Right renal cortex interstitium (tissue), 3 donors: ENCODE measurements around the gene ABCE1. TPM values are rescaled to one million over a fixed set of nuclear protein-coding genes. Genes with fewer than 3 reads are reported as not detected.

Source experiments
- DNase-seq, 3 donors: peaks; one replicate each; pipeline ENCODE4 v3.0.0-alpha.2; 2013; ENCODE audit warnings: low read depth in 3 of 3, low spot score in 2 of 3
- polyA plus RNA-seq, 3 donors: library from polyadenylated mRNA; unstranded; fragments of 120-200 nt; gene quantifications; one replicate each; pipeline ENCODE4 v1.2.1, GENCODE V29; 2013; ENCODE audit not compliant: insufficient read length in 3 of 3

ABCE1 gene
- polyA plus RNA-seq, 3 donors = 78.5 to 86.0 (median 82.5) TPM

- no peak for DNase-seq
Observed at GRCh38 chr4:145171911-145172310, 73.8 kb downstream of the ABCE1 start.

GRCh38 chr4:145176641-145177432, 78.7 kb downstream of the ABCE1 start:
- DNase-seq = no peak

GRCh38 chr4:145177511-145177905, 79.4 kb downstream of the ABCE1 start:
- DNase-seq = no peak

GRCh38 chr4:145177906-145178538, 79.9 kb downstream of the ABCE1 start:
- DNase-seq = no peak

GRCh38 chr4:145178740-145179280, 80.7 kb downstream of the ABCE1 start:
- no peak for DNase-seq

Other genes starting within 250 kb of the ABCE1 start
- gene ANAPC10, start 115 bp upstream of the ABCE1 start, polyA plus RNA-seq = 10 to 100 TPM; 28.8 to 38.0 (median 32.1) TPM
- 10 to 100 TPM; 38.5 to 40.0 (median 38.6) TPM for gene OTUD4, start 82.3 kb downstream of the ABCE1 start, polyA plus RNA-seq